ENCODE results near the gene TEX44.

TEX44 gene

DNA sequence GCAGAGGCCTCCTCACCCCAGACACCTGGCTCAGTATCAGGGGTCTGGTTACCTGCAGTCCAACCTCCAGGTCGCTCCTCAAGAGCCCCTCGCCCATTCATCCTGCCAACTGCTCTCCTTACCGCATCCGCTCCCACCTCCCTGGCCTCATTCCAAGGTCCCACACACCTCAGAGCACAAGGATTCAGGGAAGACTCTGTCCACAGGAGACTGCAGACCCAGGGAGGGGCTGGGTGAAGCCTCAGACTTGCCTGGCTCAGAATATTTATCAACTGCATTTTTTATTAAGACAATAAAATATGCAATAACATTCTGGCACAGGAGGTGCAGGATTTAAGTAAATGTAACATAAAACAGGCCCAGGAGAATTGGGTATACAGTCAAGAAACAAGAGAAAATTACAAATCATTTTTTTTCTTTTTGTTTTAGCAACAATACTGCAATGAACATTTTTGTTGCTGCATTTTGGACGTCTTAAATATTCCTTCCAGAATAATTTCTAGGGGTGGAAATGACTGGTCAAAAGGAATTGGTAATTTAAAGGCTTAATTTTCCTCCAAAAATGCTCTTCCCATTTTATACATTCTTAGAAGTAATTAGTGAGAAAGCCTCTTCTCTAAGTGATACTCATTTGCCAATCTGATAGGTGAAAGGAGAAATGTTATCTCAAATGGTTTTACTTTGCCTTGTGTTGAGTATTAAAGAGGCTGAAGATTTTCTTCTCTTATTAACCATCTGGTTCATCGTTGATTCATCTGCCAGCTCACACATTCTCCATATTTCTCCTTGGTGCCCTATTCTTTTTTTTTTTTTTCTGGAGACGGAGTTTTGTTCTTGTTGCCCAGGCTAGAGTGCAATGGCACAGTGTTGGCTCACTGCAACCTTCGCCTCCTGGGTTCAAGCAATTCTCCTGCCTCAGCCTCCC lies 42.5 kb downstream of the TEX44 start:
- no peak for DNase-seq

DNA sequence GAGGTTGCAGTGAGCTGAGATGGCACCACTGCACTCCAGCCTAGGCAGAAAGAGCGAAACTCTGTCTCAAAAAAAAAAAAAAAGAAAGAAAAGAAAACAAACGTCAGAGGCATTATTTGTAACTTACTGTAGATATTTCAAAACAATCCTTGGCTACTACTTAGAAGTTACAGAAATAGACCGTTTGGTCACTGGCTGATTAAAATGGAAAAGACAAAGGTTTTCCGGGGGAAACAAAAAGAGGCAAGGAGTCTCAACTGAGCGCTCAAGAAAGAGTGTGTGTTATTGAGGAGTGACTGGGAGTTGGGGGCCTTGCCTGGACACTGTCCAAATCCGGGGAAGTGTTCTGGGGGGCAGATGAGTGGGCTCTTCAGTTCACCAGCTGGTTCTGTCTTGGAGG lies 47.6 kb downstream of the TEX44 start:
- DNase-seq: no peak

DNA sequence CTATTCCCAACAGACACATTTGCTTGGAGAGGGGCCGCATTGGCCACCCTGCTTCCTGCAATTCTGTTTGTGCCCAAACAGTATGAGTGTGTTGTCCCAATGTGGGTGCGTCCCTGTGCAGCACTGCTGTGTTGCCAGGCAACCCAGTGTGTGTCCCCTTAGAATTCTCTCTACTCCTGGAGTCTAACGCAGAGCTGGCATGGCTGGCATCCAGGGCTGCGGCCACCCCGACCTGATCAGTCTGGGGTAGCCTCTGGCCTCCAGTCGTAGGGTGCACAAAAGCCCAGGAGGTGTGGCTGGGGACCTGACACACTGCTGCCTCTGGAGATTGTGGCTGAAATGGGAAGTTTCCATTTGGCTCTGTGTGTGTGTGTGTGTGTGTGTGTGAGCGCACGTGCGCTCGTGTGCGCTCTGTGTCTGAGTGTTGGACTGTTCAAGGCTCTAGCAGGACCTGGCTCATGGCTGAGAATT lies 48.0 kb downstream of the TEX44 start:
- DNase-seq: no peak

DNA sequence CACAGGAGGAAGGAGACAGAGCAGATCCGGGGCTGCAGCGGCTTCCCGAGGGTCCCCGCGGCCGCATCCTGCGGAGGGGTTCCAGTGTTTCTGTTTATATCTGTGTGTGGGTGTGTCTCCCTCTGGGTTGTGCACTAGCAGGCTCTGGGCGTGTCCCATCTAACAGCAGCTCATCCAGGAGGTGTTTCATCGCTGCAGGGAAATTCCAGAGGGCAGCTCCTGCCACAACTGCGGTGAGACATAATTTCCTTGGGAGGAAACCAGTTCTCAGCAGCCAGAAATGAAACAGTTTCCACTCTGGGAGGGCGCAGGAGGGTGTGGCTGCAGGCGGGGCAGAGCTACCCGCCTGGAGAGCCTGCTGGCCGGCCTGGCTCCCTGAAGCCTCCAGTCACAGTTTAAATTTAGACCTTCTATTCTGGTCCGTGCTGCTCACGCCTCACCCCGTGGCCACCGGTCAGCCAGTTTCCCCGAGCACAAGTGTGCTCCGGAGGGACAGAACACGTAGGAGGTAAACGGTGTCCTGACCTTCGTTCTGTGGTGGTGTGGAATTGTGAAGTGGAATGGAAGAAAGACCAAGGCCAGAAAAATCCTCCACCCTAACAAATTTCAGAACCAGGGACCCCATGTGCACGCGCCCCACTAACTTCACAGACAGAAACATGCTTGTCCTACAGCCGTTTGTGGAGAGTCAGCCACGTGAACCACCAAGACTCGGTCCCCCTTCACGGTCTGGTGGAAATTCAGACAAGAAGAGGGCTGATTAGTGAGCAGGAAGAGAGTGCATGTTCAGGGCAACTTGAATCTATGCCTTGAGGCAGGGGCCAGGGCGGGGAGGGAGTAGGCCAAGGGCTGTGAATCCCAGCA lies 50.2 kb downstream of the TEX44 start:
- DNase-seq: peak; percentile 72

DNA sequence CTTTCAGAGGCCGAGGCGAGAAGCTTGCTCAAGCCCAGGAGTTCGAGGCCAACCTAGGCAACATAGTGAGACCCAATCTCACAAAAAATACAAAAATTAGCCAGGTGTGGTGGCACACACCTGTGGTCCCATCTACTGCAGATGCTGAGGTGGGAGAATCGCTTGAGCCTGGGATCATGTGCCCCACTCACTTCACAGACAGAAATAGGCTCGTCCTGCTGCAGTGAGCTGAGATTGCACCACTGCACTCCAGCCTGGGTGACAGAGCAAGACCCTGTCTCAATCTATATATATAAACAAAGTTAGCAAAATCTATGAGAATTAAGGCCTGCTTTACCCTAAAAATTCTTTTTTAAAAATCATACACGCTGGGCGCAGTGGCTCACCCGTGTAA lies 50.8 kb downstream of the TEX44 start:
- no peak for DNase-seq
